GM12878 (cell line): Measurements from ENCODE around the gene TULP4. TPM values are rescaled to one million over a fixed set of nuclear protein-coding genes. Genes with fewer than 3 reads are reported as not detected.

Experiments
- ATAC-seq: fragments of 200-7000 bp; cut with Tn5 transposase; 3 replicates; pipeline ENCODE4 v1.9.1; 2020; ENCODE audit warnings: mild to moderate bottlenecking, moderate library complexity
- BruUV-seq: library from RNA; stranded (reverse); fragments of 400-500 nt; replicated peaks from 2 replicates; lab custom pipeline; 2021; lab: Mats Ljungman, UMichigan
- CTCF ChIA-PET: fragments of 300-600 bp; sonication (Branson Sonifier 250); formaldehyde crosslinking; extraction: SDS; loops from one replicate; lab custom pipeline; 2021; ENCODE audit warnings: inconsistent platforms; lab: Yijun Ruan, JAX
- POLR2A ChIA-PET: fragments of 350-600 bp; formaldehyde crosslinking; extraction: SDS; loops from one replicate; lab custom pipeline; 2021; ENCODE audit warnings: inconsistent platforms; lab: Charles Lee
- RAD21 ChIA-PET: fragments of 300-600 bp; sonication (Branson Sonifier 250); formaldehyde crosslinking; loops from one replicate; lab custom pipeline; 2023; ENCODE audit warnings: antibody characterized with exemption; ENCODE audit not compliant: unreplicated experiment; lab: Charles Lee
- SMC1A ChIA-PET: fragments of 300-600 bp; sonication (Branson Sonifier 250); formaldehyde crosslinking; loops from one replicate; lab custom pipeline; 2023; ENCODE audit not compliant: unreplicated experiment, uncharacterized antibody; lab: Charles Lee
- DNase-seq: peaks from one replicate; pipeline ENCODE4 v3.0.0-alpha.2; 2011; ENCODE audit warnings: low read depth, low spot score
- FAIRE-seq: peaks from 3 replicates; lab custom pipeline; 2011; peaks lifted over from hg19 to GRCh38; lab: Jason Lieb, UNC
- H2AFZ ChIP-seq: 2 replicates; pipeline ENCODE4 v1.6.0; 2011; ENCODE audit warnings: low read depth, low read length, control low read depth; ENCODE audit not compliant: control insufficient read depth
- H3K27ac ChIP-seq: 2 replicates; pipeline ENCODE4 v1.5.1; 2011; ENCODE audit warnings: control low read depth; ENCODE audit not compliant: control insufficient read depth, insufficient read depth
- H3K27me3 ChIP-seq, 2 experiments: replicated peaks in 1 of 2; 2 replicates each; pipeline versions ENCODE4 v1.6.0 to v1.6.1; 2011; ENCODE audit warnings: low read length in 1 of 2; ENCODE audit not compliant: control insufficient read depth in 2 of 2, insufficient read depth in 2 of 2
- H3K36me3 ChIP-seq, 2 experiments: 2 replicates each; pipeline ENCODE4 v1.5.1; 2011; ENCODE audit warnings: low read length in 1 of 2; ENCODE audit not compliant: control insufficient read depth in 2 of 2, insufficient read depth in 2 of 2
- H3K4me1 ChIP-seq: 2 replicates; pipeline ENCODE4 v1.6.1; 2011; ENCODE audit warnings: mild to moderate bottlenecking, low read length, moderate library complexity, mixed read lengths; ENCODE audit not compliant: control insufficient read depth, insufficient read depth
- H3K4me2 ChIP-seq: 2 replicates; pipeline ENCODE4 v1.6.0; 2011; ENCODE audit warnings: control low read depth; ENCODE audit not compliant: control insufficient read depth, insufficient read depth
- H3K4me3 ChIP-seq: fragments of 200-600 bp; sonication (generic); 2 replicates; pipeline ENCODE4 v1.5.1; 2016
- H3K79me2 ChIP-seq: 2 replicates; pipeline ENCODE4 v1.6.0; 2011; ENCODE audit warnings: low read length; ENCODE audit not compliant: control insufficient read depth, insufficient read depth
- H3K9ac ChIP-seq: 2 replicates; pipeline ENCODE4 v1.8.0; 2011; ENCODE audit warnings: low read length, control low read depth, mixed read lengths; ENCODE audit not compliant: control insufficient read depth, insufficient read depth
- H3K9me3 ChIP-seq: replicated peaks from 3 replicates; pipeline ENCODE4 v1.5.1; 2011; ENCODE audit warnings: mild to moderate bottlenecking, low read length; ENCODE audit not compliant: control insufficient read depth, insufficient read depth
- H4K20me1 ChIP-seq: 2 replicates; pipeline ENCODE4 v1.6.0; 2011; ENCODE audit not compliant: control insufficient read depth, insufficient read depth
- CHD1 ChIP-seq: IDR thresholded peaks from 2 replicates; pipeline ENCODE4 v1.6.1; 2012; ENCODE audit warnings: low read depth, low read length, improper control_type of control experiment
- CHD2 ChIP-seq: IDR thresholded peaks from 2 replicates; pipeline ENCODE4 v1.6.1; 2011; ENCODE audit warnings: low read depth, low read length, improper control_type of control experiment, borderline replicate concordance
- CREB1 ChIP-seq: IDR thresholded peaks from 2 replicates; pipeline ENCODE4 v1.6.1; 2012; ENCODE audit warnings: low read depth, mild to moderate bottlenecking, inconsistent platforms
- CREM ChIP-seq: IDR thresholded peaks from 2 replicates; pipeline ENCODE4 v1.6.1; 2014; ENCODE audit warnings: antibody characterized with exemption, low read depth
- EZH2 ChIP-seq: IDR thresholded peaks from 2 replicates; pipeline ENCODE4 v1.6.1; 2012; ENCODE audit warnings: low read depth, mild to moderate bottlenecking, control low read depth, inconsistent platforms, low read length, borderline replicate concordance; ENCODE audit not compliant: control insufficient read depth
- FOS ChIP-seq: IDR thresholded peaks from 3 replicates; pipeline ENCODE4 v1.6.1; 2011; ENCODE audit warnings: borderline replicate concordance; ENCODE audit not compliant: insufficient read length; ENCODE audit errors: extremely low read depth
- IKZF2 ChIP-seq, 2 experiments: fragments of 450-650 bp; IDR thresholded peaks; 2 replicates each; pipeline ENCODE4 v1.6.1; 2017; ENCODE audit warnings: mild to moderate bottlenecking in 2 of 2, moderate library complexity in 2 of 2
- MTA3 ChIP-seq: IDR thresholded peaks from 2 replicates; pipeline ENCODE4 v1.6.1; 2012; ENCODE audit warnings: low read length, inconsistent platforms, borderline replicate concordance
- NFYA ChIP-seq: IDR thresholded peaks from 2 replicates; pipeline ENCODE4 v1.6.1; 2011; ENCODE audit warnings: low read depth, mild to moderate bottlenecking, low read length, improper control_type of control experiment, borderline replicate concordance
- RFX5 ChIP-seq: IDR thresholded peaks from 2 replicates; pipeline ENCODE4 v1.6.1; 2011; ENCODE audit warnings: low read depth, low read length, improper control_type of control experiment
- SPI1 ChIP-seq: IDR thresholded peaks from 2 replicates; pipeline ENCODE4 v1.6.1; 2011; ENCODE audit warnings: low read depth, mild to moderate bottlenecking, low read length, moderate library complexity, borderline replicate concordance; ENCODE audit not compliant: insufficient read depth
- ZNF384 ChIP-seq: IDR thresholded peaks from 2 replicates; pipeline ENCODE4 v1.6.1; 2012; ENCODE audit warnings: low read depth, mild to moderate bottlenecking, low read length, improper control_type of control experiment, borderline replicate concordance
- WGBS: methylation state at CpG from one replicate; pipeline ENCODE4 v1.1.6; 2016; ENCODE audit warnings: low lambda C conversion rate; ENCODE audit not compliant: insufficient replicate concordance, insufficient coverage; ENCODE audit errors: missing lambda C conversion rate; 5-methylcytosine and 5-hydroxymethylcytosine counted together
- in situ Hi-C: fragments of 300-500 bp; cut with MboI; formaldehyde crosslinking; loops from 9 replicates; pipeline ENCODE4 v1.14.3; 2018; ENCODE audit warnings: mixed read lengths
- intact Hi-C: fragments of 100-400 bp; cut with micrococcal nuclease; formaldehyde crosslinking; loops from one replicate; pipeline ENCODE4 v1.14.2; 2022; ENCODE audit not compliant: unreplicated experiment
- polyA plus RNA-seq, 11 experiments: library from polyadenylated mRNA; depleted of rRNA in 4 of 11; unstranded in 6 of 11; stranded (reverse) in 5 of 11; fragments of >200 nt; fragmentation: Nextera tagmentation in 4 of 11; fragmentation: Illumina TruSeq in 1 of 11; extraction: Ambion mirVana in 4 of 11; extraction: Trizol in 1 of 11; gene quantifications; 1 replicate in 1 of 11; 2 replicates in 10 of 11; pipeline versions ENCODE4 v1.2.1 to v1.2.3, GENCODE V29; 2011 to 2016; ENCODE audit warnings: inconsistent platforms in 2 of 11, missing spikeins in 2 of 11, low read depth in 1 of 11
- total RNA-seq, 4 experiments: library from RNA; depleted of rRNA in 3 of 4; stranded (reverse); fragments of >200 nt in 3 of 4; fragmentation: Illumina TruSeq in 1 of 4; extraction: Trizol in 1 of 4; gene quantifications; 2 replicates each; pipeline versions ENCODE4 v1.2.1 to v1.2.3, GENCODE V29; 2013 to 2021
- TF ChIP-seq, protein P1 (sequence below): IDR thresholded peaks from 2 replicates; pipeline ENCODE4 v1.6.1; 2012; ENCODE audit warnings: low read length, inconsistent platforms
- TF ChIP-seq, protein P2 (sequence below): IDR thresholded peaks from 2 replicates; pipeline ENCODE4 v1.6.1; 2012; ENCODE audit warnings: mild to moderate bottlenecking, low read depth, low read length

Gene TULP4
- total and polyA plus RNA-seq, 10 of the 15 experiments (the other 5 are each of a cell fraction or from before 2014, with no cell fraction given), result 0.73 to 31.8 (median 14.0) TPM

DNA sequence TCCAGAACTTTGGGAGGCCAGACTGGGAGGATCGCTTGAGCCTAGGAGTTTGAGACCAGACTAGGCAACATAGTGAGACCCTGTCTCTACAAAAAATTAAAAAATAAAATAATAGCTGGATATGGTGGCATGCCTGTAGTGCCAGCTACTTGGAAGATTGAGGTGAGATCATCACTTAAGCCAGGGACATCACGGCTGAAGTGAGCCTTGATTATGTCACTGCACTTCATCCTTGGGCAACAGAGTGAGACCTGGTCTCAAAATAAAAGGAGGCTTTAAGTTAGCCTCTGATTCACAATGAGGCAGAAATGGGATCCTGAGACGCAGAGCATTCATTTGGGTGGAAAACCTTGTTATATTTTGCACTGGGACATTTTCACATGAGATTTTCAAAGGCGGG is 57.0 kb downstream of the TULP4 start:
- DNase-seq (no peak), ATAC-seq (peak; percentile 34; the same call in 1 of the 3 replicates), FAIRE-seq (no peak)
- H3K36me3 ChIP-seq, result peaks cover 0 to 2% of the 10 kb centered on the region in 2 experiments; a peak in 1 of 4 replicates
- TF ChIP-seq, protein P1, sequence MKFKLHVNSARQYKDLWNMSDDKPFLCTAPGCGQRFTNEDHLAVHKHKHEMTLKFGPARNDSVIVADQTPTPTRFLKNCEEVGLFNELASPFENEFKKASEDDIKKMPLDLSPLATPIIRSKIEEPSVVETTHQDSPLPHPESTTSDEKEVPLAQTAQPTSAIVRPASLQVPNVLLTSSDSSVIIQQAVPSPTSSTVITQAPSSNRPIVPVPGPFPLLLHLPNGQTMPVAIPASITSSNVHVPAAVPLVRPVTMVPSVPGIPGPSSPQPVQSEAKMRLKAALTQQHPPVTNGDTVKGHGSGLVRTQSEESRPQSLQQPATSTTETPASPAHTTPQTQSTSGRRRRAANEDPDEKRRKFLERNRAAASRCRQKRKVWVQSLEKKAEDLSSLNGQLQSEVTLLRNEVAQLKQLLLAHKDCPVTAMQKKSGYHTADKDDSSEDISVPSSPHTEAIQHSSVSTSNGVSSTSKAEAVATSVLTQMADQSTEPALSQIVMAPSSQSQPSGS, result no peak
- no peak for TF ChIP-seq ZNF384
- TF ChIP-seq RFX5, result no peak
- TF ChIP-seq, protein P2, sequence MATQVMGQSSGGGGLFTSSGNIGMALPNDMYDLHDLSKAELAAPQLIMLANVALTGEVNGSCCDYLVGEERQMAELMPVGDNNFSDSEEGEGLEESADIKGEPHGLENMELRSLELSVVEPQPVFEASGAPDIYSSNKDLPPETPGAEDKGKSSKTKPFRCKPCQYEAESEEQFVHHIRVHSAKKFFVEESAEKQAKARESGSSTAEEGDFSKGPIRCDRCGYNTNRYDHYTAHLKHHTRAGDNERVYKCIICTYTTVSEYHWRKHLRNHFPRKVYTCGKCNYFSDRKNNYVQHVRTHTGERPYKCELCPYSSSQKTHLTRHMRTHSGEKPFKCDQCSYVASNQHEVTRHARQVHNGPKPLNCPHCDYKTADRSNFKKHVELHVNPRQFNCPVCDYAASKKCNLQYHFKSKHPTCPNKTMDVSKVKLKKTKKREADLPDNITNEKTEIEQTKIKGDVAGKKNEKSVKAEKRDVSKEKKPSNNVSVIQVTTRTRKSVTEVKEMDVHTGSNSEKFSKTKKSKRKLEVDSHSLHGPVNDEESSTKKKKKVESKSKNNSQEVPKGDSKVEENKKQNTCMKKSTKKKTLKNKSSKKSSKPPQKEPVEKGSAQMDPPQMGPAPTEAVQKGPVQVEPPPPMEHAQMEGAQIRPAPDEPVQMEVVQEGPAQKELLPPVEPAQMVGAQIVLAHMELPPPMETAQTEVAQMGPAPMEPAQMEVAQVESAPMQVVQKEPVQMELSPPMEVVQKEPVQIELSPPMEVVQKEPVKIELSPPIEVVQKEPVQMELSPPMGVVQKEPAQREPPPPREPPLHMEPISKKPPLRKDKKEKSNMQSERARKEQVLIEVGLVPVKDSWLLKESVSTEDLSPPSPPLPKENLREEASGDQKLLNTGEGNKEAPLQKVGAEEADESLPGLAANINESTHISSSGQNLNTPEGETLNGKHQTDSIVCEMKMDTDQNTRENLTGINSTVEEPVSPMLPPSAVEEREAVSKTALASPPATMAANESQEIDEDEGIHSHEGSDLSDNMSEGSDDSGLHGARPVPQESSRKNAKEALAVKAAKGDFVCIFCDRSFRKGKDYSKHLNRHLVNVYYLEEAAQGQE, result no peak
- TF ChIP-seq NFYA, result no peak
- no peak for TF ChIP-seq CHD1
- no peak for TF ChIP-seq SPI1
- no peak for TF ChIP-seq EZH2
- TF ChIP-seq CREM, result peak; percentile 47; the same call in 1 of the 2 replicates
- TF ChIP-seq CHD2, result no peak
- TF ChIP-seq FOS, result no peak
- no peak for TF ChIP-seq MTA3
- TF ChIP-seq IKZF2 (IDR thresholded peaks at IDR 0.05), result no peak
- TF ChIP-seq CREB1, result peak; percentile 67
- RAD21 ChIA-PET, result no interaction called here
- H3K9ac ChIP-seq, result no peak overlapping the region
- H3K27me3 ChIP-seq, result no peaks in the 10 kb centered on the region
- intact Hi-C loops (no loop called here), in situ Hi-C loops (no loop called here)
- H3K79me2 ChIP-seq, result no peaks in the 10 kb centered on the region
- BruUV-seq, result no TSS peak
- H3K4me3 ChIP-seq, result no peak overlapping the region
- no peaks in the 10 kb centered on the region for H4K20me1 ChIP-seq
- no peaks in the 10 kb centered on the region; the same call in 2 of the 3 replicates for H3K9me3 ChIP-seq
- H3K27ac ChIP-seq, result no peak overlapping the region
- H3K4me2 ChIP-seq, result no peak overlapping the region
- SMC1A ChIA-PET, result interaction anchor here (0.9 to 1.2 kb wide), 5 partner anchors 11 to 136 kb away, joined by 3 read pairs; no protein-coding TSS in a partner anchor
- H2AFZ ChIP-seq, result no peak overlapping the region
- POLR2A ChIA-PET, result interaction anchor here (0.6 kb wide), 1 partner anchor 1564 kb away, joined by 5 read pairs; no protein-coding TSS in a partner anchor
- CTCF ChIA-PET, result interaction anchor here (1.1 to 1.3 kb wide), 2 partner anchors 12 to 18 kb away, joined by 4 read pairs; no protein-coding TSS in a partner anchor
- 50% methylated on average over 4 of the region's 4 CpGs for WGBS
- H3K4me1 ChIP-seq, result no peaks in the 10 kb centered on the region
